ENCODE data around the gene BACH2. TPM values are rescaled to one million over a fixed set of nuclear protein-coding genes. Genes with fewer than 3 reads are reported as not detected.

BACH2 gene
- total RNA-seq, 2 donors from 2014 or later = 0.52 to 1.2 TPM

DNA sequence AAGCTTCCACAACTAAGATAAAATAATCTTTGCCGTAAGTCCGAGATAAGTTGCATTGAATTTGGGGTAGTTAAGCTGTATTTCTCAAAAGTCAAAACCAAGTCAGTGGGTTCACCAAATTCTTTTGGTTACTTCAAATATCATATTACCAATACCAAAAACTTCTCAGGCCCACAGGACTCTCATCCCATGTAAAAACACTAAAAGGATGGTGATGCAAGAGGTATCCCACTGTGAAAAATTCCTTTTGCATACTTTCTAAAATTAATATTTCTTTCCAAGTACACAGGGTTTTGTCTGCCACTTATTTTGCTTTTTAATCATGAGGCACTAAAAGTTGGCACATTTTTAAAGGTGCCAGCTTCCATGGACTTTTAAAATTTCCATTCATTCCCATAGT, 251.1 kb downstream of the BACH2 start:
- Histone ChIP-seq H3K4me3 (no peak overlapping the region), H3K9ac (ENCODE audit: low read depth in 2 of 2, low read length in 2 of 2) (no peak overlapping the region), H3K9me3 (no peaks in the 10 kb centered on the region), H3K36me3 (no peaks in the 10 kb centered on the region), H3K4me1 (no peaks in the 10 kb centered on the region), H3K27me3 (no peaks in the 10 kb centered on the region), H3K27ac (no peak overlapping the region)
- TF ChIP-seq, protein P1, sequence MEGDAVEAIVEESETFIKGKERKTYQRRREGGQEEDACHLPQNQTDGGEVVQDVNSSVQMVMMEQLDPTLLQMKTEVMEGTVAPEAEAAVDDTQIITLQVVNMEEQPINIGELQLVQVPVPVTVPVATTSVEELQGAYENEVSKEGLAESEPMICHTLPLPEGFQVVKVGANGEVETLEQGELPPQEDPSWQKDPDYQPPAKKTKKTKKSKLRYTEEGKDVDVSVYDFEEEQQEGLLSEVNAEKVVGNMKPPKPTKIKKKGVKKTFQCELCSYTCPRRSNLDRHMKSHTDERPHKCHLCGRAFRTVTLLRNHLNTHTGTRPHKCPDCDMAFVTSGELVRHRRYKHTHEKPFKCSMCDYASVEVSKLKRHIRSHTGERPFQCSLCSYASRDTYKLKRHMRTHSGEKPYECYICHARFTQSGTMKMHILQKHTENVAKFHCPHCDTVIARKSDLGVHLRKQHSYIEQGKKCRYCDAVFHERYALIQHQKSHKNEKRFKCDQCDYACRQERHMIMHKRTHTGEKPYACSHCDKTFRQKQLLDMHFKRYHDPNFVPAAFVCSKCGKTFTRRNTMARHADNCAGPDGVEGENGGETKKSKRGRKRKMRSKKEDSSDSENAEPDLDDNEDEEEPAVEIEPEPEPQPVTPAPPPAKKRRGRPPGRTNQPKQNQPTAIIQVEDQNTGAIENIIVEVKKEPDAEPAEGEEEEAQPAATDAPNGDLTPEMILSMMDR (IDR thresholded peaks at IDR 0.05) = no peak
- no peak for DNase-seq
- intact Hi-C loops (cut with DNase I) = no loop called here

DNA sequence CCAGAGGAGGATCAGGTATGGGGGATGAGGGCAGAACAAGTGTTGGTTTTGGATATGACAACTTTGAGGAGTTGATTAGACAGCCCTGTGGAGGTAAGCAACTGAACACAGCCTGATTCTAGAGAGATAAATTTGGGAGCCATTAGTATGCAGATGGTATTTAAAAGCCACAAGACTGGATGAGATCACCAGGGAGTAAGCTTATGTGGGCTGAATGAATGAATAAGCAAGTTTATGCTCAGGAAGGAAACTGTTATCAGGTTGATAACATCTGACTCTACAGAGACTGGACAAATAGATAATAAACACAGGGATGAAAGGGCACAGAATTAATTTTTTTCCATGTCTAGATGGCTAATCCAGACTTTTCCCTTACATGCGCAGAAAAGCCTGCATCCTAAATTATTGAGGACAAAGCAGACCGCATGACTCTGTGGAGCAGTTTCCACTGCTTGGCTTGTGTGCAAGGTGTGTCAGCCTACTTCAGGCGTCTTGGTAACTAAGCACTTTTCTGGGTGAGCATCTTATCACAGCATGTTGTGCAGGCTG, 251.7 kb downstream of the BACH2 start:
- intact Hi-C loops (cut with DNase I) = no loop called here
- Histone ChIP-seq H3K36me3 (no peaks in the 10 kb centered on the region), H3K27ac (no peak overlapping the region), H3K4me3 (no peak overlapping the region), H3K9ac (ENCODE audit: low read depth in 2 of 2, low read length in 2 of 2) (no peak overlapping the region), H3K4me1 (no peaks in the 10 kb centered on the region), H3K9me3 (no peaks in the 10 kb centered on the region), H3K27me3 (no peaks in the 10 kb centered on the region)
- no peak for DNase-seq
- TF ChIP-seq, protein P1 (IDR thresholded peaks at IDR 0.05) = no peak

DNA sequence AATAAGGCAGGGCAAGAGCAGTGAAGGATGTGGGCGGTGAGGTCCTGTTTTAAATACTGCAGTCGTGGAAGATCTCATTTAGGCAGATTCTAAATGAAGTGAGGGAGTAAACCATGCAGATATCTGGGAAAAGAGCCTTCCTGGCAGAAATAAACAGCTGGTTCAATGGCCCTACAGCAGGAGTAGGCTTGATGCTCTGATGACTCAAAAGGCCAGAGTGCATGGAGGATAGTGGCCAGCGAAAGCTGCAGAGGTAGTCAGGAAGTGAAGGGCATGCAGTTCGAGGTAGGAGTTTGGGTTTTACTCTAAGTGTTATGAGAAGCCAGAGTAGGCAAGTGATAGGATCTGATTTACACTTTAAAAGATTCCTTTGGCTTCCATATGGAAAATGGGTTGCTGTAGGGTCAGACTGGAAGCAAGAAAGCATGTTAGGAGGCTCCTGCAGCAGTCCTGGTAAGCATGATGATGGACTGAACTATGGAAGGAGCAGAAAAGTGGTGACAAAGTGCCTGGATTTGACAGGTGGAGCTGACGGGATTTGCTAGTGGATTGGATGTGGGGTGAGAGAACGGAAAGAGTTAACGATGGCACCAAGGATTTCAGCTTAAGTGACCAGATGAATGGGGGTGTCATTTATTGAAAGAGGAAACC, 252.3 kb downstream of the BACH2 start:
- H3K27me3 ChIP-seq = no peaks in the 10 kb centered on the region
- no peak overlapping the region for H3K9ac ChIP-seq (ENCODE audit: low read depth in 2 of 2, low read length in 2 of 2)
- H3K36me3 ChIP-seq = no peaks in the 10 kb centered on the region
- H3K4me3 ChIP-seq = no peak overlapping the region
- H3K9me3 ChIP-seq = no peaks in the 10 kb centered on the region
- TF ChIP-seq, protein P1 (IDR thresholded peaks at IDR 0.05) = no peak
- H3K27ac ChIP-seq = no peak overlapping the region
- DNase-seq = no peak
- no peaks in the 10 kb centered on the region for H3K4me1 ChIP-seq
- intact Hi-C loops (cut with DNase I) = no loop called here

DNA sequence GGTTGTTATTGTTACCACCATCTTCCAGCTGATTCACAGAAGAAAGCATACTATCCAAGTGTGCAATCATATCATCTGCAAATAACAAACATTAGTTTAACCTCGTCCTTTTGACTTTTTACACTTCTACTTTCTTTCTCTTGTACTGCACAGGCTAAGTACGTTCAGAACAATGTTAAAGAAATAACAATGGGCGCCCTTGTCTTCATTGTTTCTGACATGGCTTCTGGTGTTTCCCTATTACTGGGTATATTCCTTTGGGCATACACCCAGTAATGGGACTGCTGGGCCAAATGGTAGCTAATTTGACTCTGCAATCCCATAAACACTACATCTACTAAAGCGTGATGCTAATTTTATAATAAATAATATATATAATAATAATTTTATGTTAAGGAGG, 255.7 kb downstream of the BACH2 start:
- H3K4me1 ChIP-seq = no peaks in the 10 kb centered on the region
- no peaks in the 10 kb centered on the region for H3K27me3 ChIP-seq
- DNase-seq = no peak
- H3K36me3 ChIP-seq = no peaks in the 10 kb centered on the region
- no peak overlapping the region for H3K9ac ChIP-seq (ENCODE audit: low read depth in 2 of 2, low read length in 2 of 2)
- H3K4me3 ChIP-seq = no peak overlapping the region
- TF ChIP-seq, protein P1 (IDR thresholded peaks at IDR 0.05) = no peak
- no peak overlapping the region for H3K27ac ChIP-seq
- no peaks in the 10 kb centered on the region for H3K9me3 ChIP-seq
- intact Hi-C loops (cut with DNase I) = no loop called here

DNA sequence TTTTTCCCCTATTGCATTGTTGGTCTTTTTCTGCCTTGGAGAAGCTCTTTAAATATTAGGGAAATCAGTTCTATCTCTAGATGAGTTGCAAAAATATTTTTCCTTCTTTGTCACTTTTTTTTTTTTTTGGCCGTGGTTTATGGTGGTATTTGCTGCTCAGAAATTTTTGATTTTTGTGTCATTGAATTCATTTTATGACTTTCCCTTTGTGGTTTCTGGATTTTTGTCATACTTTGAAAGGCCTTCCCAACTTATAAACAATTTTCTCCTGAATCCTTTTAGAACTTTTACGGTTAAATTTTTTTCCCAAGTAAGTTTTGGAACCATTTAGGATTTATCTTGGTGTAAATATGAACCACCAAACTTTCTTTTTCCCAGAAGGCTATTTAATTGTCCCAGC, 256.7 kb downstream of the BACH2 start:
- H3K4me3 ChIP-seq = no peak overlapping the region

More for the DNA sequence above, 256.7 kb downstream of the BACH2 start:
- H3K9me3 ChIP-seq = no peaks in the 10 kb centered on the region
- no peak for DNase-seq
- H3K4me1 ChIP-seq = no peaks in the 10 kb centered on the region
- TF ChIP-seq, protein P1 (IDR thresholded peaks at IDR 0.05) = no peak
- H3K9ac ChIP-seq (ENCODE audit: low read depth in 2 of 2, low read length in 2 of 2) = no peak overlapping the region
- H3K27me3 ChIP-seq = no peaks in the 10 kb centered on the region
- no peaks in the 10 kb centered on the region for H3K36me3 ChIP-seq
- H3K27ac ChIP-seq = no peak overlapping the region
- intact Hi-C loops (cut with DNase I) = no loop called here
